Stomach (tissue), 4 donors: ENCODE results near the gene RPS6KA2.

Source experiments
- POLR2A ChIP-seq, 4 donors: fragments of 450-650 bp; IDR thresholded peaks; one replicate each; pipeline ENCODE4 v1.6.1; 2016; ENCODE audit warnings: antibody characterized with exemption in 4 of 4, control low read depth in 2 of 4, mild to moderate bottlenecking in 1 of 4, moderate library complexity in 1 of 4
- POLR2AphosphoS5 ChIP-seq, 3 donors: sonication (generic); formaldehyde crosslinking; IDR thresholded peaks; one replicate each; pipeline ENCODE4 v1.6.1; 2016; ENCODE audit warnings: antibody characterized with exemption in 3 of 3
- TF ChIP-seq, protein P1 (sequence below), 7 experiments: fragments of 450-650 bp in 4 of 7; fragments of 200-600 bp in 3 of 7; sonication (generic) in 3 of 7; IDR thresholded peaks; one replicate each; pipeline ENCODE4 v1.5.1; 2016 to 2019; ENCODE audit warnings: antibody characterized with exemption in 7 of 7, control low read depth in 2 of 7, mild to moderate bottlenecking in 1 of 7

GRCh38 chr6:166502453-166502852, 124.6 kb downstream of the RPS6KA2 start:
- TF ChIP-seq, protein P1, sequence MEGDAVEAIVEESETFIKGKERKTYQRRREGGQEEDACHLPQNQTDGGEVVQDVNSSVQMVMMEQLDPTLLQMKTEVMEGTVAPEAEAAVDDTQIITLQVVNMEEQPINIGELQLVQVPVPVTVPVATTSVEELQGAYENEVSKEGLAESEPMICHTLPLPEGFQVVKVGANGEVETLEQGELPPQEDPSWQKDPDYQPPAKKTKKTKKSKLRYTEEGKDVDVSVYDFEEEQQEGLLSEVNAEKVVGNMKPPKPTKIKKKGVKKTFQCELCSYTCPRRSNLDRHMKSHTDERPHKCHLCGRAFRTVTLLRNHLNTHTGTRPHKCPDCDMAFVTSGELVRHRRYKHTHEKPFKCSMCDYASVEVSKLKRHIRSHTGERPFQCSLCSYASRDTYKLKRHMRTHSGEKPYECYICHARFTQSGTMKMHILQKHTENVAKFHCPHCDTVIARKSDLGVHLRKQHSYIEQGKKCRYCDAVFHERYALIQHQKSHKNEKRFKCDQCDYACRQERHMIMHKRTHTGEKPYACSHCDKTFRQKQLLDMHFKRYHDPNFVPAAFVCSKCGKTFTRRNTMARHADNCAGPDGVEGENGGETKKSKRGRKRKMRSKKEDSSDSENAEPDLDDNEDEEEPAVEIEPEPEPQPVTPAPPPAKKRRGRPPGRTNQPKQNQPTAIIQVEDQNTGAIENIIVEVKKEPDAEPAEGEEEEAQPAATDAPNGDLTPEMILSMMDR (IDR thresholded peaks at IDR 0.05) = no peak
- TF ChIP-seq POLR2A (IDR thresholded peaks at IDR 0.05) (no peak), POLR2AphosphoS5 (IDR thresholded peaks at IDR 0.05) (no peak)
